ENCODE measurements around the gene PITHD1. TPM values are rescaled to one million over a fixed set of nuclear protein-coding genes. Genes with fewer than 3 reads are reported as not detected.

The PITHD1 gene
- total RNA-seq, 4 donors from 2014 or later, result 77.0 to 115 (median 85.7) TPM

DNA sequence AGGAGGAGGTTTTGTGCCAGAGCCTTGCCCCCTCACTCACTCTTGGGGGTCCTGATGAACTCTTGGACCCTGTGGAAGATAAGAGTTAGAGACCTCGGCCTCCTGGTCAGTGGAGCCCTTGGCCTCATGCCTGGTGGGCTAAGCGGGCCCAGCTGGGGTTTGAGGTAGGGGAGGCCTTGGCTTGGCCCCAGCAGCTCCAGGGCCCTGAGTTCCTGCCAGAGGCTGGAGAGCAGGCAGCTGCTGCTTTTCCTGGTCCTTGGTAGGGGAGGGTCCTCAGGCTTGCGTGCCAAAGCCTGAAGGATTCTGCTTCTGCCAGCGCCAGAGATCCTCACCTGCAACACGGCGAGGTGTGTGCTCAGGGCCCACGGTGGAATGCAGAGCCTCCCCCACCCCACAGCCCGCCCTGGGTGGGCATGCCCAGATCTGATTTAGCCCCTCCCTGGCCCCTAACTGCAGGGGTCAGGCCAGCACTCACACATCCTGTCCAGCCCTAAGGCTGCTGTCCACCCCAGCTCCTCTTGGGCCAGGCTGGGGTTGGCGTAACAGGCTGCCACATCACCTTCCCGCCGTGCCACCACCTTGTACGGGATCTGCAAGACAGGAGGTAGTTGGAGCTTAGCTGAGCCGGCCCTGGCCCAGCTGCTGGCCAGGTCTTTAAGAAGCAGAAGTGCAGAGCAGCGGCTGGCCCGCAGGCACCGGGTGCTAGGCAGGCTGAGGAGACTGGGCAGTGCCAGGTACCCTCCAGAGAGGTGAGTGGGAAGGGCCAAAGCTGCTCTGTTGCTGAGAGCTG is 17.7 kb downstream of the PITHD1 start:
- no peak overlapping the region for H3K4me3 ChIP-seq (ENCODE audit: low read depth, poor library complexity, severe bottlenecking)
- TF ChIP-seq, protein P1, sequence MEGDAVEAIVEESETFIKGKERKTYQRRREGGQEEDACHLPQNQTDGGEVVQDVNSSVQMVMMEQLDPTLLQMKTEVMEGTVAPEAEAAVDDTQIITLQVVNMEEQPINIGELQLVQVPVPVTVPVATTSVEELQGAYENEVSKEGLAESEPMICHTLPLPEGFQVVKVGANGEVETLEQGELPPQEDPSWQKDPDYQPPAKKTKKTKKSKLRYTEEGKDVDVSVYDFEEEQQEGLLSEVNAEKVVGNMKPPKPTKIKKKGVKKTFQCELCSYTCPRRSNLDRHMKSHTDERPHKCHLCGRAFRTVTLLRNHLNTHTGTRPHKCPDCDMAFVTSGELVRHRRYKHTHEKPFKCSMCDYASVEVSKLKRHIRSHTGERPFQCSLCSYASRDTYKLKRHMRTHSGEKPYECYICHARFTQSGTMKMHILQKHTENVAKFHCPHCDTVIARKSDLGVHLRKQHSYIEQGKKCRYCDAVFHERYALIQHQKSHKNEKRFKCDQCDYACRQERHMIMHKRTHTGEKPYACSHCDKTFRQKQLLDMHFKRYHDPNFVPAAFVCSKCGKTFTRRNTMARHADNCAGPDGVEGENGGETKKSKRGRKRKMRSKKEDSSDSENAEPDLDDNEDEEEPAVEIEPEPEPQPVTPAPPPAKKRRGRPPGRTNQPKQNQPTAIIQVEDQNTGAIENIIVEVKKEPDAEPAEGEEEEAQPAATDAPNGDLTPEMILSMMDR (IDR thresholded peaks at IDR 0.05), result no peak
- no peak for TF ChIP-seq POLR2A (IDR thresholded peaks at IDR 0.05)
- intact Hi-C loops (cut with DNase I; ENCODE audit: low total_unique reads), result no loop called here
- no peak for DNase-seq (ENCODE audit: low spot score in 2 of 2)
- 72 to 82% methylated on average over 6 to 16 of the region's 16 CpGs for WGBS, 2 donors

DNA sequence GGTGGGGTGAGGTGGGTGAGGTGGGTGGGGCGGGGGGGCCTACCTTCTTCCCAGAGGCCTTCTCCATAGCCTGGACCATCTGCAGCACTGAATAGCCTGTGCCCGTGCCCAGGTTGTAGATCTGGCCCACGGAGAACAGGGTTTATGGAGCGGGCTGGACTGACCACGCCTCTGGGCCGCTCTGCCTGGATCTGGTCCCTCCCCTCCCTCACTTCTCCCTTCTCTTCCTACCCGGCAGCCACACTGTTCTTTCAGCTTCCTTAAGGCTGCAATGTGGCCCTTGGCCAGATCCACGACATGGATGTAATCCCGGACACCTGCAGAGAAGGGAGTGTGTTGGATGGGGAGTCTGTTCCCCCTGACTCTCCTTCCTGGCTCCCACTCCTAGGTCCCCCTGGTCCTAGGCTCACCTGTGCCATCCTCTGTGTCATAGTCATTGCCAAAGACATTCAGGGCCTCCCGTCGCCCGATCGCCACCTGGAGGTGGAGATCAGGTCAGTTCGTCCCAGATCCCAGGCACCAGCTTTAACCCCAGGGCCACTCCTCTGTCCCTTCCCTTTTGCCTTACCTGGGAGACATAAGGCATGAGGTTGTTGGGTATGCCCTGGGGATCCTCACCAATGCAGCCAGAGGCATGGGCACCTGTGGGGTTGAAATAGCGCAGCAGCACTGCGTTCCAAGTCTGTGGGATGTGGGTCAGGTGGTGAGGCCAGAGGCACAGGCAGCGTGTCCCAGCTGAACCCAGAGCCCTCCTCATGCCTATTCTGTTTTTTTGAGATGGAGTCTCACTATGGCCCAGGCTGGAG is 18.5 kb downstream of the PITHD1 start:
- intact Hi-C loops (cut with DNase I; ENCODE audit: low total_unique reads), result no loop called here
- DNase-seq (ENCODE audit: low spot score in 2 of 2), result no peak
- TF ChIP-seq, protein P1 (IDR thresholded peaks at IDR 0.05), result no peak
- no peak for TF ChIP-seq POLR2A (IDR thresholded peaks at IDR 0.05)
- 69 to 71% methylated on average over 16 to 17 of the region's 17 CpGs for WGBS, 2 donors
- H3K4me3 ChIP-seq (ENCODE audit: low read depth, poor library complexity, severe bottlenecking), result no peak overlapping the region

DNA sequence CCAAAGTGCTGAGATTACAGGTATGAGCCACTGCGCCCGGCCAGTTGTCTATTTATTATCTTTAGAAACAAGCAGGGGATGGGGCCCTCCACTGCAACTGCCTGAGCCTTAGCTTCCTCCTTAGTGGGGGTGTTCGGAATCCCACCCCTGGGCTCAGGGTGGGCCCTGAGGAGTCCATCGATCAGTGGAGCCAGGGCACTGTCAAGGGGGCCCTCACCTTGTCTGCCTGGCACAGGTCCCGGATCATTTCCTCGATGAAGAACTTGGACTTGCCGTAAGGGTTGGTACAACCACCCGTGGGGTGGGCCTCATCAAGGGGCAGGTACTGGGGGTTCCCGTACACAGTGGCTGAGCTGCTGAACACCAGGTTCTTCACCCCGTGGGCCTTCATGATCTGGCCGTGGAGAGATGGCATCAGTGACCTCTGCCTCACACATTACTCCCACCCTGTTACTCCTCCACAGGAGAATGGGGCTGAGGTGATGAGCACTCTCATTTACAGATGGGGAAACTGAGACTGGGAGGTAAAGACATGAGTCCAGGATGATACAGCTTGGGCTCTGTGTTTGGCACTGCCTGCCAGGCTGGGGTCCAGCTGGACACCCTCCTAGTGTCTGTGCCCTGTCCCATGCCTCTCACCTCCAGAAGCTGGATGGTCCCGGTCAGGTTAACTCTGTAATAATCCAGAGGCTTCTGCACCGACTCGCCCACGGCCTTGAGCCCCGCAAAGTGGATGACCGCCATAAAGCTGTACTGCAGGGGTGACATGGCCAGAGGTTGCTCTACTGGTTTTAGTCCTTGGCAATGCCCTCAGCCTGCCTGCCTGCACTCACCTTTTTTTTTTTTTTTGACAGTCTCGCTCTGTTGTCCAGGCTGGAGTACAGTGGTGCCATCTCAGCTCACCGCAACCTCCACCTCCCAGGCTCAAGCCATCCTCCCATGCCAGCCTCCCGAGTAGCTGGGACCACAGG is 19.5 kb downstream of the PITHD1 start:
- DNase-seq (ENCODE audit: low spot score in 2 of 2), result no peak
- no peak overlapping the region for H3K4me3 ChIP-seq (ENCODE audit: low read depth, poor library complexity, severe bottlenecking)
- intact Hi-C loops (cut with DNase I; ENCODE audit: low total_unique reads), result no loop called here
- 78 to 85% methylated on average over 20 of the region's 20 CpGs for WGBS, 2 donors
- TF ChIP-seq, protein P1 (IDR thresholded peaks at IDR 0.05), result no peak
- TF ChIP-seq POLR2A (IDR thresholded peaks at IDR 0.05), result no peak

DNA sequence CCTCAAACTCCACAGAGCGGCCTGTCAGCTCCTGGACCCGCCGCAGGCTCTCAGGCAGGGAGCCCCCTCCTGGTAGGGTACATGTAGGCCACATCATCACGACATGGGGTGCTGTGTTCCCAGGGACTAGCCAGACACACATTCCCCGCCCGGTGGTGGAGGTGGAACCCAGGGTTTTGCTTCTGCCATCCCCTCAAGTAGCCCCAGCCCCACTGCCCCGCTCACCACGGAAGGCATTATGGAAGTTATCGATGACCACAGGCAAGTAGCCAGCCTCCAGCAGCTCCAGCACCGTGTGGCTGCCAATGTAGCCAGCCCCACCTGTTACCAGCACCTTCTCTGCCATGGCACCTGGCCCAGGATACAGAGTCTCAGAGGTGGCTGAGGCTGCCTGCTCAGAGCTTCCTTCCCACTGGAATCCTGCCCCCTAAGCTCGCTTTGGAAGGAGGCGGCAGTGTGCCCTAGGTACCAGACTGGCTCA is 20.5 kb downstream of the PITHD1 start:
- 80 to 83% methylated on average over 12 of the region's 12 CpGs for WGBS, 2 donors
- no peak overlapping the region for H3K4me3 ChIP-seq (ENCODE audit: low read depth, poor library complexity, severe bottlenecking)
- no peak for TF ChIP-seq POLR2A (IDR thresholded peaks at IDR 0.05)
- TF ChIP-seq, protein P1 (IDR thresholded peaks at IDR 0.05), result no peak
- DNase-seq (ENCODE audit: low spot score in 2 of 2), result no peak
- intact Hi-C loops (cut with DNase I; ENCODE audit: low total_unique reads), result no loop called here

DNA sequence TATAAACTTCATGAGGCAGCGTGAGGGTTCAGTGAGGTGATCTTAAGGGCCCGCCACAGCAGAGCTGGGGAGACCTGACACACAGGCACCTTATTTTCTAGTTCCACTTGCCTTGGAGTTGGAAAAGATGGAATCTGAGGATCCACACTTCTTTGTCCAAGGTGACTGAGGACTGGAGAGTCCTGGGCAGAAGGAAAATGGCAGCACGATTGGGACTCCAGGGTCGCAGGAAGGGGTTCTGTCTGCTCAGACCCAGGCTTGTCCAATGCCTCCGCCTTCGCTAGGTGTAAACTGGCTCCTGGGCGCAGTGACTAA is 21.0 kb downstream of the PITHD1 start:
- WGBS, 2 donors, result 57 to 58% methylated on average over 7 of the region's 7 CpGs
- TF ChIP-seq POLR2A (IDR thresholded peaks at IDR 0.05), result no peak
- TF ChIP-seq, protein P1 (IDR thresholded peaks at IDR 0.05), result no peak
- no peak for DNase-seq (ENCODE audit: low spot score in 2 of 2)
- intact Hi-C loops (cut with DNase I; ENCODE audit: low total_unique reads), result no loop called here
- no peak overlapping the region for H3K4me3 ChIP-seq (ENCODE audit: low read depth, poor library complexity, severe bottlenecking)

Data from lower leg skin (tissue), 4 donors.